ENCODE results near the gene FBXO34.

GRCh38 chr14:55243386-55243785, 27.8 kb upstream of the FBXO34 start:
- no peak for TF ChIP-seq CTCF (IDR thresholded peaks at IDR 0.05)
- no peak for TF ChIP-seq POLR2A (IDR thresholded peaks at IDR 0.05)
